Measurements from ENCODE around the gene DEGS2. TPM values are rescaled to one million over a fixed set of nuclear protein-coding genes. Genes with fewer than 3 reads are reported as not detected.

Gene DEGS2
- total RNA-seq, 1 donor from 2014 or later, result 4.9 TPM

DNA sequence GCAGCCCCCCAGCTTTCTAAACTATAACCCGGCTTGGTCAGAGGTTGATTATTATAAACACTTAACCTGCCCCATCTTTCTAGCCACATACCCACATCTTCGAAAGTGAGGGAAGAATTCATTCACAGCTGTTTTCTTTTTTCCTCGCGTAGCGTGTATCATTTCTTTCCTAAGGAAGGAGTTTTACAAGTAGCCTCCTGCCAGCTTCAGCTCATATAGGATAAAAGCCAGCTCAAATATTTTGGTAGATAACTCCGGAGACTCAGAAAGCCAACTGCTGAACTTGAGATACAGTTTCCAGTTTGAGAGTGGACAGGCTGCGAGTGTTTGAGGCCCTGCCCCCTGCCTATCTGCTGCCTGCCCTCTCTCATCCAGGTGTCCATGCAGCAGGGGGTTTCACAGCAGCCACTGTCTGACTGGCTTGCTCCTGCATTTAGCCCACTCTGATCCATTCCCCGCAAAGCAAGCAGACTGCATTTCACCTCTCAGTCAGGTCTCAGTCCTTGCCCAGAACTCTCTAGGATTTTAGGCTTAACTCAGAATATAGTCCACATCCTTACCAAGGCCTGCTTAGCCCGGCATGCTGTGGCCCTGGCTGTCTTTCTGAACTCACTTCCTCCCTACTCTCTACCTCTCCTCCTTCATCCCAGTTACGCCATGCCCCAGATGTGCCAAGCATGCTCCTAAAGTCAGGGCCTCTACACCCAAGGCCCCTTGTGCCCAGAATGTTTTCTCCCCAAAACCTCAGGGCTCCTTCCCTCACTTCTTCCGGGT lies 47.3 kb downstream of the DEGS2 start:
- DNase-seq, result no peak

DNA sequence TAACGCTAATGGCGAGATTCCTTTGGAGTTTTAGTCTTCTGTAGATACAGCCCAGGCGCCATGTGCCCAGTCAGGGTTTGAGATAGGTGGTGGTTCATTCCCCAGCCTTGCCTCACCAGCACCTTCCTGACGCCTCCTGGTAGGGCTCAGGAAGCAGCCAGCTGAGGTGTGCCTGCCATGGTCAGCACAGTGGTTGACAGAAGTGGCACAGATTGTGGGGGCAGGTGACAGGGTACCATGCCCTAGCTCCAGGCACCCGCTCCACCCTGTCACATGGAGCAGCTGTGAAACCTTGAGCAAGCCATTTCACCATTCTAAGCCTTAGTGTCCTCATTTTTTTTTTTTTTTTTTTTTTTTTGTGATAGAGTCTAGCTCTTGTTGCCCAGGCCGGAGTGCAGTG lies 48.6 kb downstream of the DEGS2 start:
- no peak for DNase-seq

DNA sequence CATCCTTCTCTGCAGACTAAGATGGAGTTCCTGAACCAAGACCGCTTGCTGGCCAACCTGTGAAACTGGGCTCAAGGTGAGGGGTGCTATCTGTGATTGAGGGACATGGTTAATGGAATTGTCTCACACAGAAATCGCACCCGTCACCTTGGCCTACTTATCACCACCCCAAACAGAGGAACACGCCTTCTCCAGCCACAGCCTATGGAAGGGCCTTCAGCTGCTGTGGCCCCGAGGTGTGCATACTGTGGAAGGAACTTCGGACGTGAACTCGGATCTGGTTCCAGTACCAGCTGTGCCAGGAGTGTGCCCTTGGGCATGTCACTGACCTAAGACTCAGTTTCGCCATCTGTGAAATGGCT lies 49.9 kb downstream of the DEGS2 start:
- DNase-seq, result no peak

DNA sequence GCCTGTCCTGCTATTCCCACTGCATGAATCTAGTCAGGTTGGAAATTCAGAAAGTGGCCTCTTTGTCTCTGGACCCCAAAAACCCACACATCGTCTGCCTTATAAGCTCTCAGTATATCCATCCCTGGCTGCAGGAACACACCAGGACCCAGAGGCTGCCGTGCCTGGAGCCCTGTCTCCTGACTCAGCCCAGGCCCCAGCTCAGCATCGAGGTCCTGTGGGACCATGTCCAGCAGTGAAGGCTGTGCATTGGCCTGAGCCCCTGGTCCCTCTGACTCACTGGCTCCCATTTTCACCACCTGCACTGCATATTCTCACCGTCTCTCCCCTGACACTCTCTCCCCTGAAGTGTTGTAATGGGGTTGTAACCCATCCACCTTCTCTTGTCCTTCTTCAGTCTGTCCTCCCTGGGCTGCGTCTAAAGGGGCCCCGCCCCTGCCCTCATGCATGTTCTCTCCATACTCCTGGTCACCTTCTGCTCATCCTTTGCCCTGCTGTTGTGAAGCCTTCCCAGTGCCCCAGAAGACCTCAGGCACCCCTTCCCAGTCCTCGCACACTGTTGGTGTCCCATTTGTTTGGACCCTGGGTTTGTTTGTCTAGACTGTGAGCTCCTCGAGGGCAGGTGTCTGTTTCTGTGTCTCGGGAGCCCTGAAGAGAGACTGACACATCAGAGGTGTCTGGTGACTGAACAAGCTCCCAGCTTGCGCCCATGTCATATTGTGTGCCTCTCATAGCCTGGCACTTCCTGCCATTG lies 50.4 kb downstream of the DEGS2 start:
- no peak for DNase-seq

DNA sequence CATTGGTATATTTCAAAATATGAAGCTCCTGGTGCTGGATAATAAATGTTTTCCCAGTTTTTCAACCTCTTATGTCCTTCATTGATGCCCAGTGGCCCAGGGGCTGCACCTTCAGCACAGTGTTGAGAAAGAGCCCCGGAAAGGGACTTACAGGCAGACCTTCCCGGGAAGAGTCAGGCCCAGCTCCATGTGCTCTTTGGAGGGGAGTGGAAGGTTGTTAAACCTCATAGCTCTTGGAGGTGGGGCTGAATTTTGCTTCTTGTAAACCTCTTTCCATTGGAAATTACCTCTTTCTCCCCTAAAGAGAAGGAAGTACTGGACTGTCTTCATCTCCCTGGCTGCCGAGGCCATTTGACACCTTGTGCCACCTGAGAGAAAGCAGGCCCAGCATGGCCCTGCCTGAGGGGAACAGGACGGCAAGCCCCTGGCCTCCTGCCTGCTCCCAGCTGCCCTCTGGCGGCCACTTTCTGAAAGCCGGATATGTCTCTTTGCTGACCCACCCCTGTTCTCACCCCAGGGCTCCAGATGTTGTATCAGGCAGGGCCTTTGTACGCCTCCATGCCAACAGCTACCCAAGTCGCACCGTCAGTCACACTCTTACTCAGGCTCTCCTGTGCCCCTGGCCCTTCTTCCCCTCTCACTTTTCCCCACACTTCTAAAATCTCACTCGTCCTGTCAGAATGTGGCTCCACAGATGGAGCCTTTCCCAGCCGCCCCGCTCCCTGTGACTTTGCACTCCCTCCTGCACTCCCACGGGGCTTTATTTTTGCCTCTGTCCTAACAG lies 51.2 kb downstream of the DEGS2 start:
- peak; percentile 88 for DNase-seq

DNA sequence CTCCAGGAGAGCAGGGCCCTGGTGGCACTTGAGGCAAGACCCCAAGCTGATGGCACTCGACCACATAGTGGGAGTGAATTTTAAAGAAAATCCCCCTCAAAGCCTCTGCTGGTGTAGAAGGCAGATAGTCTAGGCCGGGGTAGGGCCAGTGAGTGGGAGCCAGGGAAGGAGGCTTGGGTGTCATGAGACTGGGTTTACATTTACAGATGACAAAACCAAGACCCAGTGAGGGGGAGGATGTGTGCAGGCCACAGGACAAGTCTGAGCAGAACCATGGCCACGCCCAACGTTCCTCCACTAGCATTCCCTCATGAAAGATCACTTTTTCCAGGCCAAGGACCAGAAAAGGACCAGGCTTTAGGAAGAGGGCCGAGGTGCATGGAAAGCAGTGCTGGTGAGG lies 52.2 kb downstream of the DEGS2 start:
- DNase-seq, result no peak

DNA sequence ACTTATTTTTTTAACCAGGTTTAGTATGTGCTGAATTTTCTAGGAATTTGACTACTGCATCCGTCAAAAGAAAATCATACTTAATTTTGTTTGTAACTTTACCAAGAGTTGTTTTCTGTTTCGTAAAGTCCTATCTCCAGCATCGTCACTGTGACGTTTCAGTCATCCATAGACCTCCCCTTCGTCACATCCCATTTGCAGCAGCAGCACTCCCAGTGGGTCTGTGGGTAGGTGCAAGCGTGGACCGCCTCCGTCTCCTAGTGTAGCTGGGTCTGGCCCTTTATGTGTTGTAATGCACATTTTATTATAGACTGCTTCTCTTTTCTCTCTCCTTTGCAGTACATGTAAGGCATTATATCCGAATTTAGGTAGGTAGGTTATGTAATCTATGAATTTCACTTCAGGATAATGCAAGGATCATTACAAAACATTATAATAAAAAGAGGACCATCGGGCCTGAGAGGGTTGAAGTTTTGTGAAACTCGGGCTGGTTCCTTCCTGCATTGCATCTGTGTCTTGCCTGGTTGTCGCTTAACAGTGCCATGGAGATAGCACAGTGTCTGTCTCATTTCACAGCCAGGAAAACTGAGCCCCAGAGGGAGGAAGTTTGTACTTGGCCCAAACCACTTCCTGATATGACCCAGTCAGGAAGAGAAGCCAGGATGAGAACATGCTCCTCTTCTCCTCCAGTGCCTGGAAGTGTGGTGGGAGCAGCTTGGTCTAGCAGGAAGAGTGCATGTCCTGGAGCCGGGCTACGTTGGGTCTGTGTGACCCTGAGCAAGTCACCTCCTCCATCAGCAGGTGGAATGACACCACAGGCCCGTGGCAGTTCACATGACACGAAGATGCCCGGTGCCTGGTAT lies 53.0 kb downstream of the DEGS2 start:
- no peak for DNase-seq

DNA sequence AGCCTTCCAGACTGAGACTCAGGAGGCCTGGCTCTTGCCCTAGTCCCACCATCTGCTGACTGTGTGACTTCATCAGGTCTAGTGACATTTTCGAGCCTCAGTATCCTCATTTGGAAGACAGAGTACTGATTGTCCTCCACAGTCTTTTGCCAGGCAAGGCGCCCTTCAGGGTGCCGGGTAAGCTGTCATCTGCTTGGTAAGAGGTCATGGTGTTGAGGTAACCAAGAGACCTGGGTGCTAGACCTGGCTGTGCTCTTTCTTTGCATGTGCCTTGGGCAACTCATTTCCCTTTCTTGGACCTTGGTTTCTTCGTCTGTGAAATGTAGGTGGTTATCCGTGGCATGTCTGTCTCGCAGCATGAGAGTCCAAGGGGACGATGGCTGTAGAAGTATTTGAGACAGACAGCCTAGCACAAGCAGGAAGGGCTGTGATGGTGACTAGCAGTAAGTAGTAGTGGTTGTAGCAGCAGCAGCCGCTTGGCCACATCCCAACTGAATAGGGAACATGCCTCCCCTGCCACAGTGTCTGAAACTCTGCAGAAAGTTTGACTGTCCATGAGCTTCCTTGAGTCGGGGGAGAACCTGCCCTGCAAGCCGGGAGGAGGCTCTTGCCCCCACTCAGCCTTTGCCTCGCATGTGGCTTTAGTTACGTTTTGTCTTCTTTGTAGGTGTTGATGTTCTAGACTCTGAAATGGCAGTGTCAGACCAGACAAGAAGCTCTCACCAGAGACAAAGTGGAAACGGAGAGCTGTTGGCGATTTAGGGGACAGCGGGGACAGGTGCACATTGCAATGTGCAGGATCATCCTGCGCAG lies 53.9 kb downstream of the DEGS2 start:
- DNase-seq, result no peak

DNA sequence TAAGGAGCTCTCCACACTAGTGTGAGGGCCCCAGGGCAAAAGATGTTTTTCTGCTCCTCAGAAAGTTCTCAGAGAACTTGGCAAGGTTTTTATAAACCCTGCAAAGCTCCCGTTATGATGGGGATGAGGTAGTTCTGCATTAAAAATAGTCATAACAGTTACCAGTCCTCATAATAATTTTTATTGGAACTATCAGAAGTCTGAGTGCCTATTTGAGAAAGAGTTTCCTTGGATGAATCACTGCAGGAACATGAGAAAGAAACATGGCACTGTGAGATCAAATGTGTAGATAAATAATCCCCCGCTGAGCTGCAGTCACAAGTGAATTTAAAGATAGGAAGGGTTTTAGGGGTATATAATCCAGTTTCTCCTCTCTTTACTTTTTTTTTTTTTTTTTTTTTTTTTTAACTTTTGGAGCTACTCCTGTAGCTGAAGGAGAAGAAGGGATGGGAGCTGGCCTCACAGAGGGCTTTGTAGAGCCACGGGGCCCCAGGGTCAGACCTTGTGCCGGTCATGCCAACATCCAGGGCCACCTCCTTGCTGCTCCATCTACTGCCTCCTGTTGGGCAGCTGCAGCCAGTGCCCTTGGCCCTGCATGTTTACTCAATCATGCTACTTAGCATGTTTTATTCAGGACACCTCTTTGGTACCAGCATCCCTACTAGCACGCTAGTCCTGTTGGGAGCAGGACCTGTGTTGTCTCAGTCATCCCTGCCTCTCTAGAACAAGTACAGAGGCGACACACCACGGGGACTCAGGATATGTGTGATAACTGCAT lies 54.7 kb downstream of the DEGS2 start:
- no peak for DNase-seq

DNA sequence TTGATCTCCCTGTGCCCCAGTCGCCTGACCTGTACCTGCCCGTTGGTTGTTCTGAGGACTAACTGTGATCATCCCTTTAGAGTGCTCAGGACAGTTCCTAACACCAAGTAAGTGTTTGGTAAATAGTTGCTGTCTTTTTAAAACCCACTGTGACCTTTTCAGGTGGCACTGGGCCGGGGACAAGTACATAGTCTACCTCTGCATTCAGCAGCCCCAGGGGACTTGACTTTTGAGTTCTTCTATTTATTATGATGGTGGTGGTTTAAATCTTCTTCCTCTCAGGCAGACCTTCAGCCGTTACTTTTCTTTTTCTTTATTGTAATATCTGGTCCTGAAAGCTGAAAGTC lies 55.5 kb downstream of the DEGS2 start:
- no peak for DNase-seq

DNA sequence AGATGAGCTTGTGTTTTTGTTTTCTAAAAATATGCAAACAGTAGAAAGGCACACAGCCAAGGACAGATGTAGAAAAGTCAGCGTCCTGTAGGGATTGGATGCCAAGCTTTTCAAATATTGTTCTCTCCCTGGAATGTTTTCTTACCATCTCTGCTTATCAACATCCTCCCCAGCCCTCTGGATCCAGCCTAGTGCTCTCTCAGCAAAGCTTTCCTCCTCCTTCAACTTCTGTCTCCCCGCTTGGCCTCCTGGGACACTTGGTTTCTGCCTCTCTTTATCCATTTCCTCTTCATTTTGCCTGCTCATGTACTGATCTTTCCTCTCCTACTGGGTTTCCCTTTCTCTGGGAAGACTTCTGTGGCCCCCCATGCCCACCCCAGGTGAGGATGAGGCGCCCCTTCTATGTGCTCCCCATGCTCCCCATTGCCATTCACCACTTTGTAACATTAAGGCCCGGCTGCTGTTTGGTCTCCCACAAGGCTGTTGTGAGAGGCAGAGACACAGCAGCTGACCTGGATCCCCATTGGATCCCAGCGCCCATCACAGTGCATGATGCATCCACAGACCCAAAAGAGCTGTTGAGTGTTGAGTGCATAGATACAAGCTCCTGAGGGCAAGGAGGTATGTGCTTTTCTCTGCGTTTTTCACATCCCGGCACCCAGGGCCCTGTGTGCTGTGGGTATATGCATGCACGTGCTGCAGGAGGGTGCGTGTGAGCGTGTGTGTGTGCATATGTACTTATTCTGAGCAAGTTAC lies 56.0 kb downstream of the DEGS2 start:
- no peak for DNase-seq

DNA sequence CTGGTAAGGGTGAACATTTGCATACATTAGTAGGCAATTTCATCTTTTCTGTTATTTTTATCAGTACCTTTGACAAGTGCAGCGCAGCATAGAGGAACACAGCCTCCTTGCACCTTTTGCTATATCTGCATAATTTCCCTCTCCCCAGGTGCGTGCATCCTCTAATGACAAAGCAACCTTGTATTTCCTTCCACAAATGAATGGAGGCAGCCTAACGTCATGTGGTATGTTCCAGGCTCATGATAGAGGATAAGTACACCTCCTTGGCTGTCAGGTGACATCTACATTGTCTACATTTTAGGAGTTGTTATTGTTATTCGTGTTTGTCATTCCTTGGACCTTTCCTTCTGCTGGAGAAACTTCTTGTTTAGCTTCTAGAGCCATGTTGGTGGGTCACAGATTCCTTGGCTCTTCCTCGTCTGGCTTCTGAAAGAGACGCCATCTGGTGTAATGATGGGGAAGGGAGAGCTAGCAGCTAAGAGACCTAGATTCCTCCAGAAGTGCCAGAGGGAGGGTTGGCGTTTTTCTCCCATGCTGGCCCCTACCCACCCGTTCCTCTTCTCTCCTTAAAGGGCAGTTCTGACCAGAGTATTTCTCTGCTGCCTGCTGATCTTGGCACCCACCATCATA lies 57.2 kb downstream of the DEGS2 start:
- no peak for DNase-seq

DNA sequence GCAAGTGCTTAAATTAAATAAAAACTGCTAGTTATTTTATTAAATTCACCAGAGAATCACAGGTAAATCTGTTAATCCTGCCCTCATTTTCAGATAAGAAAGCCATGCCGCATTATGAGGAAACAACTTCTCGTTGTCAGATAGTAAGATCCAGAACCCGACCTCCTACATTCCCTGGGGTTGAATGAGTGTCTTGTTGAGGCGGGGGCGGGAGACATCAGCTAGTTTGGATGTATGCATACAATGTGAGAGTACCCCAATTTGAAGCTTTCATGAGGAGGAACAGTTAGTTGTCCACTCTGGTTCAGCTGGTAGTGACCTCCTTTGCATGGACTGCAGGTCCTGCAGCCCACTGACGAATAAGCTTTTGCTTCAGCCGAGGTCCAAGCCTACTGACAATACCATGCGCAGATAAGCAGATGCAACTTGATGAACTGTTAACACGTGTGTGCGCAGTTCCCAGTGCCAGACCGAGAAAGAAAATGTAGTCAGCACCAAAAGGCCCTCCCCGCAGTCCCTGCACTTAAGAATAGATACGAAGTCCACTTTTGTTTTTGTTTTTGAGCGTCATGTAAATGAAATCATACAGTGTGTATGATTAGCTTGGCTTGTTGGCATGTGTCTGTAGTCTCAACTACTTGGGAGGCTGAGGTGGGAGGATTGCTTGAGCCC lies 59.3 kb downstream of the DEGS2 start:
- DNase-seq, result no peak

DNA sequence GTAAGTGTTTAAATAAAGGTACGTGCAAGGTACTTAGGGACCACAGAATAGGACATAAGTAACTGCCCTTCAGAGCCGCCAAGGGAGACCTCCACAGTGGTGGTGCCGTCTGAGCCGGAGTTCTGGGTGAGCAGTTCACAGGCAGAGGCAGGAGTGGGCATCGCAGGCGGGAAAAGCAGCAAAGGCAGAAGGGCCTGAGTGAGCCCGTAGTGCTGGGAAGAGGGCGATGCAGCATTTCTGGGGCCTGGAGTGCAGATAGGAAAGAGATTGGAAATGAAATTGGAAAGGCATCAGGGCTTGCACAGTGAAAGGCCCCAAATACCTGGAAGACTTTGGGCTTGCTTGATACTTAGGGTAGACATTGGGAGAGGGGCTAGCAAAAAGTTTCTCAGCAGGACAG lies 61.3 kb downstream of the DEGS2 start:
- DNase-seq, result no peak

DNA sequence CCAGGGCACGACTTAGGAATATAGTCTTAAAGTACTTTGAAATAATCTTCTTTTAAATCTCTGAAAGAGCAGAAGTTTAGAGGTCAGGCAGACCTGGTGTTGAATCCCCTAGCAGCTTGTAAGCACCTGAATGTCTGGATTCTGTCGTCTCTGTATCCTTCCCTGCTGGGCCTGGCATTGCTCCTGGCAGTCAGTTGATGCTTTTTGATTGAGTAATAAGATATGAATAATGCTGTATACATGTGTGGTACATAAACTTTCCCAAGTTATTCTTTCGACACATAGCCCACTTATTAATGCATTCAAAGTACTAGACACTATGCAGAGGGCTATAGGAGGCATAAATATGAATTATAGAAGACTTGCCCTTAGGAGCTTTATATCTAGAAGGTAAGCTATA lies 62.8 kb downstream of the DEGS2 start:
- no peak for DNase-seq

Data from tongue (tissue), 2 donors.